ENCODE data around the gene ANKS1A. TPM values are rescaled to one million over a fixed set of nuclear protein-coding genes. Genes with fewer than 3 reads are reported as not detected.

ANKS1A gene
- total RNA-seq, 1 experiment from 2014 or later = 35.0 TPM

GRCh38 chr6:35037664-35038038 is 148.6 kb downstream of the ANKS1A start (continued):
- TF ChIP-seq ZNF317 (CRISPR knock-in tag; IDR thresholded peaks at IDR 0.05; ENCODE audit: borderline replicate concordance, low read depth) (no peak), RORB (CRISPR knock-in tag; IDR thresholded peaks at IDR 0.05) (no peak), ZNF232 (CRISPR knock-in tag; IDR thresholded peaks at IDR 0.05) (no peak), ETV6 (CRISPR knock-in tag; IDR thresholded peaks at IDR 0.05) (no peak), ZNF396 (CRISPR knock-in tag; IDR thresholded peaks at IDR 0.05; ENCODE audit: borderline replicate concordance) (no peak), EMX1 (CRISPR knock-in tag; IDR thresholded peaks at IDR 0.05) (no peak), ZNF263 (CRISPR knock-in tag; IDR thresholded peaks at IDR 0.05; ENCODE audit: low read depth) (no peak)

GRCh38 chr6:35038076-35038475 is 149.0 kb downstream of the ANKS1A start:
- Mint-ChIP-seq H3K4me3 (no peak overlapping the region; the same call in 1 of the 2 replicates), H3K27ac (peak overlapping the region; percentile 97), H3K9me3 (no peaks in the 10 kb centered on the region), H3K4me1 (peaks cover 53% of the 10 kb centered on the region), H3K27me3 (ENCODE audit: low read depth) (no peaks in the 10 kb centered on the region), H3K36me3 (peaks cover 3% of the 10 kb centered on the region; the same call in 1 of the 2 replicates)
- DNase-seq (ENCODE audit: low spot score) (no peak), ATAC-seq (no peak)
- POLR2A ChIA-PET = interaction anchor here (0.8 kb wide), 1 partner anchor 9 kb away, joined by 4 read pairs; no protein-coding TSS in a partner anchor
- CTCF ChIA-PET = interaction anchor here (0.8 to 2.5 kb wide), 7 partner anchors 8 to 203 kb away, joined by 3 to 10 read pairs (median 8); no protein-coding TSS in a partner anchor
- TF ChIP-seq ZNF425 (CRISPR knock-in tag; conservative IDR thresholded peaks at IDR 0.05) (no peak), ZNF232 (CRISPR knock-in tag; IDR thresholded peaks at IDR 0.05) (no peak), FOXP4 (CRISPR knock-in tag; IDR thresholded peaks at IDR 0.05) (no peak), NR1H2 (CRISPR knock-in tag; IDR thresholded peaks at IDR 0.05) (no peak), PREB (CRISPR knock-in tag; IDR thresholded peaks at IDR 0.05; ENCODE audit: borderline replicate concordance) (no peak), IRF2 (CRISPR knock-in tag; IDR thresholded peaks at IDR 0.05; ENCODE audit: borderline replicate concordance, low read depth) (no peak), ZNF671 (CRISPR knock-in tag; IDR thresholded peaks at IDR 0.05) (no peak), MYBL2 (CRISPR knock-in tag; IDR thresholded peaks at IDR 0.05) (no peak), MLX (CRISPR knock-in tag; IDR thresholded peaks at IDR 0.05) (no peak), E2F4 (CRISPR knock-in tag; IDR thresholded peaks at IDR 0.05; ENCODE audit: borderline replicate concordance, low read depth) (no peak), ATF1 (CRISPR knock-in tag; IDR thresholded peaks at IDR 0.05) (no peak), STAT6 (CRISPR knock-in tag; conservative IDR thresholded peaks at IDR 0.05; ENCODE audit: low read depth) (no peak), HMGA2 (CRISPR knock-in tag; IDR thresholded peaks at IDR 0.05) (no peak), TCF7 (CRISPR knock-in tag; IDR thresholded peaks at IDR 0.05; ENCODE audit: low read depth) (no peak), E2F1 (CRISPR knock-in tag; IDR thresholded peaks at IDR 0.05) (no peak), ZNF423 (CRISPR knock-in tag; IDR thresholded peaks at IDR 0.05) (no peak), GABPB1 (CRISPR knock-in tag; IDR thresholded peaks at IDR 0.05) (no peak), ATF3 (CRISPR knock-in tag; conservative IDR thresholded peaks at IDR 0.05) (no peak)

Measured in WTC11 (cell line).